ENCODE data around the gene LCN6. TPM values are rescaled to one million over a fixed set of nuclear protein-coding genes. Genes with fewer than 3 reads are reported as not detected.
"Not testable (repeated sequence)": the region's sequence is repeated elsewhere in the genome, so short reads cannot be mapped to it uniquely, and the experiment has no call there.

The LCN6 gene
- total and polyA plus RNA-seq, 2 of the 13 experiments (the other 11 are each of a cell fraction or from before 2014, with no cell fraction given) = not detected

DNA sequence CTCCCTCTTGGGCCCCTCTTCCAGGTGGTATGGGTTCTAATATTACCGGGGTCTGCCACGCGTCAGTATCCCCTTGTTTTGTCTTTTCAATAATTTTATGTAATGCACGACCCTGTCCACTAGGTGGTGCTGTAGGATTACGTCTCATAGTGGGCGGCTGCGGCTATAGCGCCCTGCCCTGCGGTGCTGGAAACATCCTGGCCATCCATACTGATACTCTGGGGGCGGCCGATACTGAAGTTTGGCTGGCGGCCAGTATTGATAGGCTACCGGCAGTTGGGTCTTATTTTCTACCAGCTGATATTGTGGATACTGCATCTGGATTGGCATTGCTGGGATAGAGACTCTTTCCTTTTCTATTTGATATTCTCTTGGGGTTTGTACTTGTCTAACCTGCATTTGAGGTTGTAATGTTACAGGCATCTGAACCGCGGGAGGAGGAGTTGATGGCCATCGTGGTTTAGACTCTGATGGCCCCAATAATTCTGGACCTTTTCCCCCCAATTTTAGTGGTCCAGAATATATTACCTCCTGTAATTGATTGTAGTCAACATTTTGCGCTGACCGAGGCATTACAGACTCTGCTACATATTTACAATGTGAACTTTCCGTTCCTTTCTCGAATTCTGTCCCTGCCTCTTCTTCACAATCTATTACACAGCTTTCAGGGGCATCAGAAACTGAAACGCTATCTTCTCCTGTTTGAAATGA lies 39.5 kb upstream of the LCN6 start (continued):
- TF ChIP-seq, protein P1, sequence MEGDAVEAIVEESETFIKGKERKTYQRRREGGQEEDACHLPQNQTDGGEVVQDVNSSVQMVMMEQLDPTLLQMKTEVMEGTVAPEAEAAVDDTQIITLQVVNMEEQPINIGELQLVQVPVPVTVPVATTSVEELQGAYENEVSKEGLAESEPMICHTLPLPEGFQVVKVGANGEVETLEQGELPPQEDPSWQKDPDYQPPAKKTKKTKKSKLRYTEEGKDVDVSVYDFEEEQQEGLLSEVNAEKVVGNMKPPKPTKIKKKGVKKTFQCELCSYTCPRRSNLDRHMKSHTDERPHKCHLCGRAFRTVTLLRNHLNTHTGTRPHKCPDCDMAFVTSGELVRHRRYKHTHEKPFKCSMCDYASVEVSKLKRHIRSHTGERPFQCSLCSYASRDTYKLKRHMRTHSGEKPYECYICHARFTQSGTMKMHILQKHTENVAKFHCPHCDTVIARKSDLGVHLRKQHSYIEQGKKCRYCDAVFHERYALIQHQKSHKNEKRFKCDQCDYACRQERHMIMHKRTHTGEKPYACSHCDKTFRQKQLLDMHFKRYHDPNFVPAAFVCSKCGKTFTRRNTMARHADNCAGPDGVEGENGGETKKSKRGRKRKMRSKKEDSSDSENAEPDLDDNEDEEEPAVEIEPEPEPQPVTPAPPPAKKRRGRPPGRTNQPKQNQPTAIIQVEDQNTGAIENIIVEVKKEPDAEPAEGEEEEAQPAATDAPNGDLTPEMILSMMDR (CRISPR knock-in tag; IDR thresholded peaks at IDR 0.05) = peak; percentile 95
- TF ChIP-seq SALL2 (CRISPR knock-in tag; IDR thresholded peaks at IDR 0.05) = no peak

DNA sequence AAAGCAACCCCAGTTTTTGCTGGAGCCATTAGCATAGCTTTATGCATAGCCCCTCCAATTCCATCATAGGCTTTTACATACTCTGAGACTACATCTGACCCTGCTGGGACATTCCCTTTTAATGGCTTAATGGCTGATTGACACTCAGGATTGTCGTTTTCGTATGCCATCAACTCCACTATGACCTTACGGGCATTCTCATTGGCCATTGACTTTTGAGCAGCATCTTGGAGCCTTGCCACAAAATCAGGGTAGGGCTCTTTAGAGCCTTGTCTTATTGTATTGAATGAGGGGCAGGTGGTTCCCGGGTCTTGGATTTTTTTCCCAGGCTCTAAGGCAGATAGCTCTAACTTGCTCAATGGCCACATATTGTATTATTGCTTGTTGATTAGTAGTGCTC lies 38.7 kb upstream of the LCN6 start:
- FAIRE-seq; POLR2A ChIA-PET; H3K9me3 ChIP-seq (ENCODE audit: low read length); H3K4me3 ChIP-seq (replicated peaks in 1 of 3; ENCODE audit: insufficient read depth in 1 of 3, low read depth in 2 of 3, low read length in 3 of 3); ATAC-seq; H3K9ac ChIP-seq (ENCODE audit: insufficient read depth, low read depth, low read length); H2AFZ ChIP-seq (ENCODE audit: low read length); H4K20me1 ChIP-seq (ENCODE audit: insufficient read depth, low read length); H3K79me2 ChIP-seq (ENCODE audit: insufficient read depth, low read length); H3K27me3 ChIP-seq (ENCODE audit: control insufficient read depth in 1 of 2, insufficient read depth in 2 of 2, low read length in 2 of 2); BruUV-seq (replicated peaks); in situ Hi-C loops (cut with HindIII; ENCODE audit: extremely low pct_ligation_motif_present, low pct_unique_long_range_greater_than_20kb); H3K36me3 ChIP-seq (replicated peaks in 1 of 2; ENCODE audit: control insufficient read depth in 1 of 2, insufficient read depth in 2 of 2, low read length in 2 of 2); DNase-seq (ENCODE audit: low spot score): not testable (repeated sequence)
- Histone ChIP-seq H3K4me2 (ENCODE audit: low read depth, low read length) (peak overlapping the region; percentile 91; the same call in 1 of the 2 replicates), H3K4me1 (ENCODE audit: insufficient read depth, low read length) (peaks cover 75% of the 10 kb centered on the region), H3K27ac (ENCODE audit: extremely low read length, insufficient read depth, low read length) (peak overlapping the region; percentile 64)
- WGBS (ENCODE audit: low lambda C conversion rate) = 73% methylated on average over 4 of the region's 4 CpGs
- CTCF ChIA-PET (ENCODE audit: low intra/inter-chr PET ratio, low total read pairs) = interaction anchor here (1.6 kb wide), 1 partner anchor 248 kb away, joined by 10 read pairs; no protein-coding TSS in a partner anchor
- intact Hi-C loops (cut with micrococcal nuclease; ENCODE audit: unreplicated experiment) = loop anchor here (1.0 to 10.0 kb wide), 4 partner anchors 60 to 248 kb away; partner anchors contain the start of genes PHPT1 and TRAF2

DNA sequence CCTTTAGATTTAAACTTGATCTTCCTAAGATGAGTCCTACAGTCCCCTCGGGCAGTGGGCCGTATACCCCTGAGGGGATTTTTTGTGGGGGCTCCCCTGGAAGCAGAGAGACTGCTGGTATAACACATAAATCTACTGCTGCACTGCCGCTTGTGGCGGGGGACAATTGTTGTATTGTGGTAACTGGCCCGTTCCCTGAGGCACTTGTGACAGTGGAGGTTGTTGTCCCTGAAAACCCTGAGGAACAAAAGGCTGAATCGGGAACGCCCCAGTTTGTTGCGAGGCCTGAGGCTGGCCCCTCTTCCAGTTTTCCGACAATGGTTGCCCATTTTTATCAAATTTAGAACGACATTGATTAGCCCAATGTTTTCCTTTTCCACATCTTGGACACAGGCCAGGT lies 38.1 kb upstream of the LCN6 start:
- H3K79me2 ChIP-seq (ENCODE audit: insufficient read depth, low read length) = peaks cover 1% of the 10 kb centered on the region
- no peaks in the 10 kb centered on the region for H3K9me3 ChIP-seq (ENCODE audit: low read length)
- POLR2A ChIA-PET = no interaction called here
- peaks cover 75% of the 10 kb centered on the region for H3K4me1 ChIP-seq (ENCODE audit: insufficient read depth, low read length)
- no peaks in the 10 kb centered on the region for H4K20me1 ChIP-seq (ENCODE audit: insufficient read depth, low read length)
- H3K36me3 ChIP-seq (replicated peaks in 1 of 2; ENCODE audit: control insufficient read depth in 1 of 2, insufficient read depth in 2 of 2, low read length in 2 of 2) = no peaks in the 10 kb centered on the region
- peak overlapping the region; percentile 64 for H3K27ac ChIP-seq (ENCODE audit: extremely low read length, insufficient read depth, low read length)
- CTCF ChIA-PET (ENCODE audit: low intra/inter-chr PET ratio, low total read pairs) = no interaction called here
- no peak overlapping the region for H3K4me3 ChIP-seq (replicated peaks in 1 of 3; ENCODE audit: insufficient read depth in 1 of 3, low read depth in 2 of 3, low read length in 3 of 3)
- FAIRE-seq (no peak), ATAC-seq (no peak), DNase-seq (ENCODE audit: low spot score) (no peak)
- no peak overlapping the region for H2AFZ ChIP-seq (ENCODE audit: low read length)
- WGBS (ENCODE audit: low lambda C conversion rate) = 89% methylated on average over 8 of the region's 10 CpGs
- in situ Hi-C loops (cut with HindIII; ENCODE audit: extremely low pct_ligation_motif_present, low pct_unique_long_range_greater_than_20kb) (no loop called here), intact Hi-C loops (cut with micrococcal nuclease; ENCODE audit: unreplicated experiment) (loop anchor here (5.0 to 10.0 kb wide), 3 partner anchors 61 to 141 kb away; partner anchors contain the start of genes PHPT1 and TRAF2)
- H3K9ac ChIP-seq (ENCODE audit: insufficient read depth, low read depth, low read length) = no peak overlapping the region
- BruUV-seq (replicated peaks) = no TSS peak
- H3K4me2 ChIP-seq (ENCODE audit: low read depth, low read length) = 0 out of 2 replicates have a peak overlapping the region, but pooled peaks have one; percentile 18
- H3K27me3 ChIP-seq (ENCODE audit: control insufficient read depth in 1 of 2, insufficient read depth in 2 of 2, low read length in 2 of 2) = no peaks in the 10 kb centered on the region; a peak in 1 of 5 replicates
- TF ChIP-seq PPARG (CRISPR knock-in tag; conservative IDR thresholded peaks at IDR 0.05) = no peak
- no peak for TF ChIP-seq ZNF780A (CRISPR knock-in tag; IDR thresholded peaks at IDR 0.05)
- TF ChIP-seq, protein P2, sequence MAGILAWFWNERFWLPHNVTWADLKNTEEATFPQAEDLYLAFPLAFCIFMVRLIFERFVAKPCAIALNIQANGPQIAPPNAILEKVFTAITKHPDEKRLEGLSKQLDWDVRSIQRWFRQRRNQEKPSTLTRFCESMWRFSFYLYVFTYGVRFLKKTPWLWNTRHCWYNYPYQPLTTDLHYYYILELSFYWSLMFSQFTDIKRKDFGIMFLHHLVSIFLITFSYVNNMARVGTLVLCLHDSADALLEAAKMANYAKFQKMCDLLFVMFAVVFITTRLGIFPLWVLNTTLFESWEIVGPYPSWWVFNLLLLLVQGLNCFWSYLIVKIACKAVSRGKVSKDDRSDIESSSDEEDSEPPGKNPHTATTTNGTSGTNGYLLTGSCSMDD (CRISPR knock-in tag; IDR thresholded peaks at IDR 0.05) = no peak
- no peak for TF ChIP-seq ZNF124 (CRISPR knock-in tag; IDR thresholded peaks at IDR 0.05)
- no peak for TF ChIP-seq SOX6 (IDR thresholded peaks at IDR 0.05)
- no peak for TF ChIP-seq SOX6 (CRISPR knock-in tag; IDR thresholded peaks at IDR 0.05)
- TF ChIP-seq ZNF30 (CRISPR knock-in tag; IDR thresholded peaks at IDR 0.05) = no peak
- no peak for TF ChIP-seq FOXM1 (CRISPR knock-in tag; IDR thresholded peaks at IDR 0.05)
- TF ChIP-seq, protein P3, sequence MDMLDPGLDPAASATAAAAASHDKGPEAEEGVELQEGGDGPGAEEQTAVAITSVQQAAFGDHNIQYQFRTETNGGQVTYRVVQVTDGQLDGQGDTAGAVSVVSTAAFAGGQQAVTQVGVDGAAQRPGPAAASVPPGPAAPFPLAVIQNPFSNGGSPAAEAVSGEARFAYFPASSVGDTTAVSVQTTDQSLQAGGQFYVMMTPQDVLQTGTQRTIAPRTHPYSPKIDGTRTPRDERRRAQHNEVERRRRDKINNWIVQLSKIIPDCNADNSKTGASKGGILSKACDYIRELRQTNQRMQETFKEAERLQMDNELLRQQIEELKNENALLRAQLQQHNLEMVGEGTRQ (IDR thresholded peaks at IDR 0.05; ENCODE audit: low read depth, low read length) = no peak
- TF ChIP-seq, protein P3 (CRISPR knock-in tag; IDR thresholded peaks at IDR 0.05; ENCODE audit: borderline replicate concordance) = no peak
